ENCODE measurements around the gene ZBTB20.

GRCh38 chr3:114892880-114893279 is 254.2 kb downstream of the ZBTB20 start:
- TF ChIP-seq CTCF (IDR thresholded peaks at IDR 0.05; ENCODE audit: low read depth, low read length, poor library complexity, severe bottlenecking) (no peak), EZH2phosphoT487 (IDR thresholded peaks at IDR 0.05; ENCODE audit: borderline replicate concordance, low read length) (no peak)
